ENCODE measurements around the gene SLC9C1.

The SLC9C1 gene

GRCh38 chr3:112090887-112091586 is 203.0 kb downstream of the SLC9C1 start:
- Histone ChIP-seq H3K4me1 (ENCODE audit: control insufficient read depth in 1 of 2, insufficient read depth in 1 of 2, low read depth in 1 of 2, low read length in 1 of 2) (peaks cover 18 to 21% of the 10 kb centered on the region in 2 experiments), H3K36me3 (no peaks in the 10 kb centered on the region), H3K27me3 (peaks cover 97% of the 10 kb centered on the region), H3K9me3 (no peaks in the 10 kb centered on the region), H3K27ac (no peak overlapping the region), H3K4me3 (ENCODE audit: low read depth in 1 of 2, low read length in 1 of 2) (no peak overlapping the region)
- TF ChIP-seq CTCF (IDR thresholded peaks at IDR 0.05), result no peak

Data from neutrophil (primary cell).